ENCODE results near the gene ACP6.

ACP6 gene

GRCh38 chr1:147670319-147671001, at the start of gene ACP6:
Gene ACP6 (minus strand): TSS chr1:147670524. CDS start chr1:147670048, 476 bp downstream.
- TF ChIP-seq POLR2A (IDR thresholded peaks at IDR 0.05; ENCODE audit: extremely low read depth, insufficient read length) (no peak), CTCF (IDR thresholded peaks at IDR 0.05; ENCODE audit: low read depth, low read length) (no peak), MAX (IDR thresholded peaks at IDR 0.05; ENCODE audit: low read depth, low read length) (no peak), MYC (IDR thresholded peaks at IDR 0.05; ENCODE audit: low read depth, low read length) (no peak; the same call in 1 of the 2 replicates)
- H3K4me3 ChIP-seq (ENCODE audit: low read depth, low read length) = peak within 1 kb of the TSS; percentile 78

GRCh38 chr1:147719711-147720225, 49.4 kb upstream of the ACP6 start:
- no peak overlapping the region for H3K4me3 ChIP-seq (ENCODE audit: low read depth, low read length)
- TF ChIP-seq MYC (IDR thresholded peaks at IDR 0.05; ENCODE audit: low read depth, low read length) (no peak), POLR2A (IDR thresholded peaks at IDR 0.05; ENCODE audit: extremely low read depth, insufficient read length) (no peak), MAX (IDR thresholded peaks at IDR 0.05; ENCODE audit: low read depth, low read length) (no peak), CTCF (IDR thresholded peaks at IDR 0.05; ENCODE audit: low read depth, low read length) (no peak)

More at GRCh38 chr1:147670319-147671001, at the start of gene ACP6:
- peak; percentile 95 for DNase-seq (ENCODE audit: low read depth)

GRCh38 chr1:147719029-147719698, 48.8 kb upstream of the ACP6 start:
- peak; percentile 7 for DNase-seq (ENCODE audit: low read depth)
- TF ChIP-seq POLR2A (IDR thresholded peaks at IDR 0.05; ENCODE audit: extremely low read depth, insufficient read length) (no peak), MYC (IDR thresholded peaks at IDR 0.05; ENCODE audit: low read depth, low read length) (no peak), MAX (IDR thresholded peaks at IDR 0.05; ENCODE audit: low read depth, low read length) (no peak), CTCF (IDR thresholded peaks at IDR 0.05; ENCODE audit: low read depth, low read length) (no peak)
- H3K4me3 ChIP-seq (ENCODE audit: low read depth, low read length) = no peak overlapping the region

More at GRCh38 chr1:147719711-147720225, 49.4 kb upstream of the ACP6 start:
- DNase-seq (ENCODE audit: low read depth) = no peak

- TF ChIP-seq MYC (IDR thresholded peaks at IDR 0.05; ENCODE audit: low read depth, low read length) (no peak), CTCF (IDR thresholded peaks at IDR 0.05; ENCODE audit: low read depth, low read length) (no peak), MAX (IDR thresholded peaks at IDR 0.05; ENCODE audit: low read depth, low read length) (no peak), POLR2A (IDR thresholded peaks at IDR 0.05; ENCODE audit: extremely low read depth, insufficient read length) (no peak)
- DNase-seq (ENCODE audit: low read depth) = no peak
- no peak overlapping the region for H3K4me3 ChIP-seq (ENCODE audit: low read depth, low read length)
These were observed 47.4 kb upstream of the ACP6 start for GRCh38 chr1:147717706-147718097.

- TF ChIP-seq CTCF (IDR thresholded peaks at IDR 0.05; ENCODE audit: low read depth, low read length) (no peak), POLR2A (IDR thresholded peaks at IDR 0.05; ENCODE audit: extremely low read depth, insufficient read length) (no peak)
- no peak overlapping the region for H3K4me3 ChIP-seq (ENCODE audit: low read depth, low read length)
- DNase-seq (ENCODE audit: low read depth) = no peak
These were observed 46.9 kb upstream of the ACP6 start for GRCh38 chr1:147717051-147717705.
